Bronchial epithelial cell (primary cell): Measurements from ENCODE around the gene SPATS2L. TPM values are rescaled to one million over a fixed set of nuclear protein-coding genes. Genes with fewer than 3 reads are reported as not detected.

Source experiments
- DNase-seq: peaks from one replicate; pipeline ENCODE4 v3.0.0-alpha.2; 2010; ENCODE audit warnings: low read depth
- FAIRE-seq: peaks from 2 replicates; lab custom pipeline; 2011; peaks lifted over from hg19 to GRCh38; lab: Jason Lieb, UNC
- H3K27me3 ChIP-seq: 2 replicates; pipeline ENCODE4 v1.5.1; 2011; ENCODE audit warnings: low read length; ENCODE audit not compliant: control insufficient read depth, insufficient read depth
- H3K36me3 ChIP-seq: 2 replicates; pipeline ENCODE4 v1.5.1; 2011; ENCODE audit warnings: low read length; ENCODE audit not compliant: control insufficient read depth, insufficient read depth
- H3K4me3 ChIP-seq: 2 replicates; pipeline ENCODE4 v1.5.1; 2011; ENCODE audit warnings: mild to moderate bottlenecking, low read depth, low read length, control low read depth
- total RNA-seq: library from RNA; depleted of rRNA; stranded (reverse); fragments of >200 nt; gene quantifications from 2 replicates; pipeline ENCODE4 v1.2.1, GENCODE V29; 2014
- TF ChIP-seq, protein P1 (sequence below): IDR thresholded peaks from 2 replicates; pipeline ENCODE4 v1.5.1; 2011; ENCODE audit warnings: mild to moderate bottlenecking, moderate library complexity, low read length, control low read depth, inconsistent platforms; ENCODE audit not compliant: insufficient read depth, severe bottlenecking

Gene SPATS2L
- total RNA-seq, 1 donor from 2014 or later, result 37.6 TPM

DNA sequence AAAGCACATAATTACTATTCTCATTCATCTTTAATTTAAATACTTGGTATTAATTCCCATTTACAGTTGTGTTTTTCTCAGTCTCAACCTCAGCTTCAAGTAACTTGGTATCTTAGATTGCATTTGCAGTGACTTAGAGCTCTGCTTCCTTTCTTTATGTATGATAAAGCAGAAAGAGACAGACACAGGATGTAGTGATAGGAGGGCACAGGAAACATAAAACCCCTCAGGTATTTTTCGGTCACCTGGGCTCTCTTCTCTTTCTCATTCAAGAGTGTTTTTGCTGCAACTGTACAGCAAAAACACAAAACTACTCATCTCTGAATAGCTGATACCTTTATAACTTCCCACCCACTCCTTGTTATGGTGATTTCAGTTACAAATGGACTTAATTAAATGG lies 120.3 kb downstream of the SPATS2L start:
- Histone ChIP-seq H3K36me3 (peaks cover 3% of the 10 kb centered on the region), H3K4me3 (no peak overlapping the region), H3K27me3 (no peaks in the 10 kb centered on the region)
- TF ChIP-seq, protein P1, sequence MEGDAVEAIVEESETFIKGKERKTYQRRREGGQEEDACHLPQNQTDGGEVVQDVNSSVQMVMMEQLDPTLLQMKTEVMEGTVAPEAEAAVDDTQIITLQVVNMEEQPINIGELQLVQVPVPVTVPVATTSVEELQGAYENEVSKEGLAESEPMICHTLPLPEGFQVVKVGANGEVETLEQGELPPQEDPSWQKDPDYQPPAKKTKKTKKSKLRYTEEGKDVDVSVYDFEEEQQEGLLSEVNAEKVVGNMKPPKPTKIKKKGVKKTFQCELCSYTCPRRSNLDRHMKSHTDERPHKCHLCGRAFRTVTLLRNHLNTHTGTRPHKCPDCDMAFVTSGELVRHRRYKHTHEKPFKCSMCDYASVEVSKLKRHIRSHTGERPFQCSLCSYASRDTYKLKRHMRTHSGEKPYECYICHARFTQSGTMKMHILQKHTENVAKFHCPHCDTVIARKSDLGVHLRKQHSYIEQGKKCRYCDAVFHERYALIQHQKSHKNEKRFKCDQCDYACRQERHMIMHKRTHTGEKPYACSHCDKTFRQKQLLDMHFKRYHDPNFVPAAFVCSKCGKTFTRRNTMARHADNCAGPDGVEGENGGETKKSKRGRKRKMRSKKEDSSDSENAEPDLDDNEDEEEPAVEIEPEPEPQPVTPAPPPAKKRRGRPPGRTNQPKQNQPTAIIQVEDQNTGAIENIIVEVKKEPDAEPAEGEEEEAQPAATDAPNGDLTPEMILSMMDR, result no peak
- FAIRE-seq (no peak), DNase-seq (no peak)

DNA sequence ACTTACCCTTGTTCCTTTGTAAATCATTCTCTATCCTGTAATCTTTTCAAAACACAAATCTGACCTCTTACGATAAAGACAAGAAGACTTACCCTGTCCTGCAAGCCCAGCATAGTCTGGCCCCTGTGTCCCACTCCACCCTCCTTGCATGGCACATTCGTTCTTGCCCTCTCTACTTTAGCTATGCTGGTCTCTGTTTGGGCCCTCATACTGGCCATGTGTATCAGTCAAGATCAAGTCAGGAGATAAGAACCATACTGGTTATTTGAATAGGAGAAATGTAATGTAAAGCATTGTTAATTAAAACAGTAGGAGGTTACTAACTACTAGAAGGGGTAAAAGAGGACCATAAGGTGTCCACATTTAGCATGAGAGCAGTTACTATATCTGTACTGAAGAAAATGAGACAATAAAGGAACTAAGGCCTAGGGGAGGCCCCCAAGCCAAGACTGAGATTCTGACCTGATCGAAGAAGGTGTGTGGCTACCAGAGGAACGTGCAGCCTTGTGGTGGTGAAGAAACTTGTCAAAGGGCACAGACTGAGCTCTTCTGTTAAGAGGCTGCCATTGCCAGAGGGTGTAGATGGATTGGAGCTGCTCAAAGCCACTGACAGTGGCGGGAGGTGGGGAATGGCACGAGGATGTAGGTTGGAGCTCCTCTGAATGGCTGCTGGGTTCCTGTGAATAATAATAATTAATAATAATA lies 122.6 kb downstream of the SPATS2L start:
- no peak for DNase-seq
- no peaks in the 10 kb centered on the region for H3K27me3 ChIP-seq
- TF ChIP-seq, protein P1, result no peak
- peaks cover 1% of the 10 kb centered on the region for H3K36me3 ChIP-seq
- no peak for FAIRE-seq
- no peak overlapping the region for H3K4me3 ChIP-seq

DNA sequence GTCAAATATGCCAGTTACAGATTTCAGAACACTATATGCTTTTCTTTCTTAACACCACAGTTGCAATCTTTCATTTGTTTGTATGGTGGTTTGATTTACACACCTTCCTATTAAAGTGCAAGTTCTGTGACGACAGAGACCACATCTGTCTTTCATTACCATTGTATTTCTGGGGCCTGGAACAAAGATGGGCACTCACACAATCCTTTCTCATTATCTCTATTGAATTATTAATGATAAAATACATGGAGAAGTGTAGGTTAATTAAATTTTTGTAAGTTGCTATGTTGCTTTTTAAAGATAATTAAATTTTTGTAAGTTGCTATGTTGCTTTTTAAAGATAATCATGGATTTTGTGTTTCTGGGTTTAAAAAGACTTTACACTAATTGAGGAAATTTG lies 123.5 kb downstream of the SPATS2L start:
- Histone ChIP-seq H3K36me3 (peaks cover 1% of the 10 kb centered on the region), H3K4me3 (no peak overlapping the region), H3K27me3 (no peaks in the 10 kb centered on the region)
- FAIRE-seq, result no peak
- TF ChIP-seq, protein P1, result no peak
- DNase-seq, result no peak

DNA sequence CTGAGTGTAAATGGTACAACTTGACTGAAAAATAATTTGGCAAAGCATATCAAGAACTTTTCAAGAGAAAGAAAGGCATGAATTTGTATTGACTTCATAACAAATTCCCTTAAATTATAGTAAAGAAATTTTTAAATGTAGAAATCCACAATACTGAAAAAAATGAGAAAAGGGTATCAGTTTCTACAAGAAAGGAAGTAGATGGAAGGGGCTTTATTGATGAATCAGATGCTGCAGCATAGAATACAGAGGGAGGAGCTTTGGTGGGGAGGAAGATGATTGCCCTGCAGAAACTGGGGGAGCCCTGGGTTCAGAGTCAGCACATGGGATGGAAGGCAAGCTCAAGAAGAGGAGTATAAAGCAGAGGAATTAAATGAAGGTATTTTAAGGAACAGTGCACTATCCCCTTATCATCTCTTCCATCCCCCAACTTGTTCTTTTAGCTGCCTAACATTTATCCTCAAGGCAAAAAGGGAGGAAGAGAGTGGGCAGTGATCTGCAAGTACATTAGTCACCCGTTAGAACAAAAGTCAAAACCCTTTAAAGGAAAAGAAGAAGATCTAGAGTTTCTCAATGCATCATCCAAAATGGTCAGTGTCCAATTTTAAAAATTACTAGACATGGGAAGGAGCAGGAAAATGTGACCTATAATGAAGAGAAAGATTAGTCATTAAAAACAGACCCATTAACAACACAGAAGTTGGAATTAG lies 125.7 kb downstream of the SPATS2L start:
- Histone ChIP-seq H3K4me3 (no peak overlapping the region), H3K36me3 (peaks cover 2% of the 10 kb centered on the region), H3K27me3 (no peaks in the 10 kb centered on the region)
- FAIRE-seq, result no peak
- TF ChIP-seq, protein P1, result no peak
- no peak for DNase-seq

DNA sequence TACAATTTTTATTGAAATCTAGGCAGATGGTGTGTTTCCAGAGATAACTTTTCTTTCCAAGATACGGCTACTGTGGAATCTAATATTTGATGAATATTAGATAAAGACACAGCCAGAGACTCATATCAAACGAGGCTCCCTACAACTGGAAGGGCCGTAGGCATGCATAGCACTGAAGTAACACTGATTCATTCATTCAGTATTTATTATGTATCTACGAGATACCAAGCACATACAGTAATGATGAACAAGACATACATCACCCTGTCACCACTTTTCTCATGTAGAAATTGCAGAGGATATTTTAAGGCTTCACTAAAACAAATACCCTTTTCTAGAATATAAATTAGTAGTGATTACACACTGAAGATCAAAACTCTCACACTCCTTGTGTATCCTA lies 128.9 kb downstream of the SPATS2L start:
- TF ChIP-seq, protein P1, result no peak
- peaks cover 7% of the 10 kb centered on the region for H3K36me3 ChIP-seq
- no peaks in the 10 kb centered on the region for H3K27me3 ChIP-seq
- FAIRE-seq, result no peak
- H3K4me3 ChIP-seq, result no peak overlapping the region
- DNase-seq, result no peak
